OCI-LY7 (cell line): ENCODE measurements around the gene MAPT. TPM values are rescaled to one million over a fixed set of nuclear protein-coding genes. Genes with fewer than 3 reads are reported as not detected.

ENCODE experiments used
- BruUV-seq: library from RNA; stranded (reverse); fragments of 400-500 nt; replicated peaks from 2 replicates; lab custom pipeline; 2021; lab: Mats Ljungman, UMichigan
- CTCF ChIA-PET: fragments of 300-600 bp; sonication (Branson Sonifier 250); formaldehyde crosslinking; loops from one replicate; lab custom pipeline; 2022; ENCODE audit warnings: antibody characterized with exemption; ENCODE audit not compliant: unreplicated experiment; lab: Charles Lee
- POLR2A ChIA-PET: fragments of 300-600 bp; sonication (Branson Sonifier 250); formaldehyde crosslinking; loops from one replicate; lab custom pipeline; 2022; ENCODE audit warnings: antibody characterized with exemption; lab: Charles Lee
- DNase-seq: peaks from one replicate; pipeline ENCODE4 v3.0.0-alpha.2; 2015; ENCODE audit warnings: low spot score
- H2AFZ ChIP-seq: fragments of 200-600 bp; sonication (generic), shearing (Covaris generic); 2 replicates; pipeline ENCODE4 v1.6.1; 2014; ENCODE audit warnings: mild to moderate bottlenecking, antibody characterized with exemption, low read length, moderate library complexity
- H3K27ac ChIP-seq: fragments of 200-600 bp; sonication (generic); 2 replicates; pipeline ENCODE4 v1.5.1; 2014; ENCODE audit warnings: mixed run types, low read depth, mild to moderate bottlenecking, moderate library complexity, low read length, inconsistent platforms; ENCODE audit not compliant: poor library complexity, severe bottlenecking
- H3K36me3 ChIP-seq: fragments of 200-600 bp; sonication (generic); 2 replicates; pipeline ENCODE4 v1.6.1; 2014; ENCODE audit warnings: mild to moderate bottlenecking, antibody characterized with exemption, low read length, moderate library complexity, mixed read lengths; ENCODE audit not compliant: insufficient read depth
- H3K4me1 ChIP-seq: fragments of 200-600 bp; sonication (generic); 2 replicates; pipeline ENCODE4 v1.5.1; 2014; ENCODE audit warnings: mild to moderate bottlenecking, low read length; ENCODE audit not compliant: insufficient read depth, poor library complexity, severe bottlenecking
- H3K4me2 ChIP-seq: fragments of 200-600 bp; sonication (generic); 2 replicates; pipeline ENCODE4 v1.6.1; 2014; ENCODE audit warnings: mild to moderate bottlenecking, low read length
- H3K4me3 ChIP-seq: fragments of 200-600 bp; sonication (generic); 2 replicates; pipeline ENCODE4 v1.5.1; 2014; ENCODE audit warnings: mild to moderate bottlenecking, low read depth, low read length; ENCODE audit not compliant: poor library complexity, severe bottlenecking
- H3K79me2 ChIP-seq: fragments of 200-600 bp; sonication (generic); 2 replicates; pipeline ENCODE4 v1.6.1; 2016; ENCODE audit warnings: low read depth, mild to moderate bottlenecking, low read length, moderate library complexity, mixed read lengths; ENCODE audit not compliant: insufficient read depth
- H3K9me2 ChIP-seq: fragments of 200-600 bp; sonication (generic); 2 replicates; pipeline ENCODE4 v1.6.1; 2016; ENCODE audit warnings: mild to moderate bottlenecking, low read length, mixed read lengths; ENCODE audit not compliant: insufficient read depth
- H3K9me3 ChIP-seq: fragments of 200-600 bp; sonication (generic); 2 replicates; pipeline ENCODE4 v1.6.1; 2014; ENCODE audit warnings: mild to moderate bottlenecking, mixed run types, low read length, mixed read lengths
- H4K20me1 ChIP-seq: fragments of 200-600 bp; sonication (generic); 2 replicates; pipeline ENCODE4 v1.6.1; 2014; ENCODE audit warnings: mild to moderate bottlenecking, antibody characterized with exemption, low read length, moderate library complexity, mixed read lengths; ENCODE audit not compliant: insufficient read depth
- CTCF ChIP-seq: fragments of 200-600 bp; sonication (generic); conservative IDR thresholded peaks from 2 replicates; pipeline ENCODE4 v1.5.1; 2014; ENCODE audit warnings: mild to moderate bottlenecking, antibody characterized with exemption, low read length, moderate library complexity, mixed read lengths
- EZH2phosphoT487 ChIP-seq: fragments of 200-600 bp; sonication (generic); IDR thresholded peaks from 2 replicates; pipeline ENCODE4 v1.6.1; 2018; ENCODE audit warnings: low read depth, borderline replicate concordance, mild to moderate bottlenecking, mixed run types, antibody characterized with exemption, low read length, moderate library complexity, mixed read lengths
- intact Hi-C: fragments of 100-400 bp; cut with micrococcal nuclease; formaldehyde crosslinking; loops from one replicate; pipeline ENCODE4 v1.10.0; 2022; ENCODE audit not compliant: unreplicated experiment
- total RNA-seq, 2 experiments: library from RNA; depleted of rRNA in 1 of 2; stranded (reverse); fragments of >200 nt in 1 of 2; shearing (Covaris generic) in 1 of 2; gene quantifications; 2 replicates each; pipeline ENCODE4 v1.2.3, GENCODE V29; 2014 to 2022

MAPT gene
- total RNA-seq, 2 experiments from 2014 or later, result 0.44 TPM; not detected in 1

- Histone ChIP-seq H3K9me2 (no peaks in the 10 kb centered on the region), H3K36me3 (peaks cover 96% of the 10 kb centered on the region), H3K9me3 (no peaks in the 10 kb centered on the region), H3K4me3 (no peak overlapping the region), H2AFZ (no peak overlapping the region), H3K4me2 (no peak overlapping the region), H3K27ac (no peak overlapping the region), H3K79me2 (peaks cover 4% of the 10 kb centered on the region; the same call in 1 of the 2 replicates), H4K20me1 (no peaks in the 10 kb centered on the region), H3K4me1 (peaks cover 7% of the 10 kb centered on the region)
- intact Hi-C loops, result loop anchor here (5.0 kb wide), 1 partner anchor 145 kb away; the partner anchor contains the start of gene KANSL1
- ChIA-PET CTCF (no interaction called here), POLR2A (no interaction called here)
- no peak for DNase-seq
- TF ChIP-seq CTCF (no peak), EZH2phosphoT487 (no peak)
- BruUV-seq, result no TSS peak
Observed at GRCh38 chr17:46047398-46047797, 153.0 kb downstream of the MAPT start.

- Histone ChIP-seq H3K4me1 (peaks cover 7% of the 10 kb centered on the region), H3K27ac (no peak overlapping the region), H3K79me2 (peaks cover 4% of the 10 kb centered on the region; the same call in 1 of the 2 replicates), H2AFZ (no peak overlapping the region), H3K36me3 (peaks cover 92% of the 10 kb centered on the region), H3K4me3 (no peak overlapping the region), H3K9me3 (no peaks in the 10 kb centered on the region), H3K9me2 (no peaks in the 10 kb centered on the region), H3K4me2 (no peak overlapping the region), H4K20me1 (no peaks in the 10 kb centered on the region)
- CTCF ChIA-PET, result no interaction called here
- POLR2A ChIA-PET, result no interaction called here
- no TSS peak for BruUV-seq
- intact Hi-C loops, result loop anchor here (5.0 kb wide), 1 partner anchor 144 kb away; the partner anchor contains the start of gene KANSL1
- TF ChIP-seq CTCF, result no peak
- TF ChIP-seq EZH2phosphoT487, result no peak
- DNase-seq, result no peak
Observed at GRCh38 chr17:46047856-46048255, 153.5 kb downstream of the MAPT start.

- Histone ChIP-seq H3K4me1 (no peaks in the 10 kb centered on the region), H3K36me3 (peaks cover 87% of the 10 kb centered on the region), H4K20me1 (no peaks in the 10 kb centered on the region), H3K79me2 (peaks cover 1% of the 10 kb centered on the region; the same call in 1 of the 2 replicates), H3K9me2 (no peaks in the 10 kb centered on the region), H2AFZ (no peak overlapping the region), H3K4me3 (no peak overlapping the region), H3K9me3 (no peaks in the 10 kb centered on the region), H3K27ac (no peak overlapping the region), H3K4me2 (no peak overlapping the region)
- intact Hi-C loops, result loop anchor here (5.0 kb wide), 2 partner anchors 143 to 163 kb away; partner anchors contain the start of gene KANSL1
- TF ChIP-seq CTCF (no peak), EZH2phosphoT487 (no peak)
- ChIA-PET POLR2A (no interaction called here), CTCF (no interaction called here)
- no peak for DNase-seq
- no TSS peak for BruUV-seq
Observed at GRCh38 chr17:46049656-46050055, 155.3 kb downstream of the MAPT start.
